T-helper 2 cell treated with Interferon-gamma antibody and Interleukin-4, amounts not matched to agents 5 μg/mL and 100 μg/mL, for 36 hours (primary cell): ENCODE measurements around the gene SIK3.

Experiments
- DNase-seq: peaks from one replicate; pipeline ENCODE4 v3.0.0; 2021; ENCODE audit warnings: low spot score
- H3K27ac Mint-ChIP-seq: one replicate; pipeline ENCODE4 v1.8.0; 2021; ENCODE audit warnings: mild to moderate bottlenecking, mixed read lengths
- H3K27me3 Mint-ChIP-seq: one replicate; pipeline ENCODE4 v1.8.0; 2021; ENCODE audit warnings: low read depth, mixed read lengths
- H3K36me3 Mint-ChIP-seq: one replicate; pipeline ENCODE4 v1.8.0; 2021; ENCODE audit warnings: low read depth, mixed read lengths
- H3K4me1 Mint-ChIP-seq: one replicate; pipeline ENCODE4 v1.8.0; 2021; ENCODE audit warnings: low read depth, mixed read lengths
- H3K4me3 Mint-ChIP-seq: one replicate; pipeline ENCODE4 v1.8.0; 2022; ENCODE audit warnings: mild to moderate bottlenecking, moderate library complexity, mixed read lengths
- H3K9me3 Mint-ChIP-seq: one replicate; pipeline ENCODE4 v1.8.0; 2021; ENCODE audit warnings: mixed read lengths

The SIK3 gene

GRCh38 chr11:116913000-116913399, 185.2 kb downstream of the SIK3 start:
- Mint-ChIP-seq H3K4me3 (no peak overlapping the region), H3K4me1 (peaks cover 1% of the 10 kb centered on the region), H3K27ac (no peak overlapping the region), H3K36me3 (peaks cover 6% of the 10 kb centered on the region), H3K27me3 (no peaks in the 10 kb centered on the region), H3K9me3 (no peaks in the 10 kb centered on the region)
- DNase-seq: no peak

DNA sequence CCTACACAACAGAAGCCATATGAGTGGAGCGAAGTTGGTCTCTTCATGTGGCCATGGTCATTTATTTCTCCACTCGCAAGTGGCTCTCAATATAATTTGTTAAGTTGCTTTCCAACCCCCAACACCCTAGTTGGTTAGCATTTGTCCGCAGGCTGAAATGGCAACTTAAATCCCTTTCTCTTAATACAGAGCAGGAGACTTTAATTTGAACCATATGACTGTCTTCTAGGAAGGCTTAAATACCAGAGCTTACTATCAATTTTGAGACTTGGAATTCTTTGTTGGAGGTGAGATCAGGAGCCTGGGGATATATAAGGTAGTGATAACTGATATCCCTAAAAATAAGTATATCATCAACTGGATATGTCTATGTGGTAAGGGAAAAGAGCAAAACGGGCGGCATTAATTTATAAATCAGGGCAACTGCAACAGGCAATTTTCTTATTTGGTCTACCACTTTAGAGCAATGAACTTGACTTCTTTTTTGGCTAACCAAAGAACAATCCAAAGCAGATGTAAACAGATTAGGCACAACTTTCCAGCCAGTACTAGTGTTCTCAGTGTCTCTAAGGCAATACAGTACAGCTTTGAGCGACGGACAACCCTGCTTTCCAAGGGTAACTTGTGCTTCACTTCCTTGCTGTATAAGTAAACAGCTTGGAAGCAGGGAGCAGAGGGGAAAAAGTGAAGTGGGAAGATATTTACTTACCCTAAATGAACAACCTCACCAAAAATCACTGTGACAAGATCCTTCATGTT, 186.1 kb downstream of the SIK3 start:
- no peak overlapping the region for H3K27ac Mint-ChIP-seq
- H3K36me3 Mint-ChIP-seq: peaks cover 6% of the 10 kb centered on the region
- DNase-seq: no peak
- H3K4me1 Mint-ChIP-seq: peaks cover 1% of the 10 kb centered on the region
- no peaks in the 10 kb centered on the region for H3K9me3 Mint-ChIP-seq
- H3K27me3 Mint-ChIP-seq: no peaks in the 10 kb centered on the region
- no peak overlapping the region for H3K4me3 Mint-ChIP-seq

- Mint-ChIP-seq H3K4me1 (peaks cover 1% of the 10 kb centered on the region), H3K27ac (peak overlapping the region; percentile 8), H3K27me3 (no peaks in the 10 kb centered on the region), H3K4me3 (no peak overlapping the region), H3K9me3 (no peaks in the 10 kb centered on the region), H3K36me3 (peaks cover 6% of the 10 kb centered on the region)
- DNase-seq: no peak
Observed at GRCh38 chr11:116910847-116911246, 187.4 kb downstream of the SIK3 start.

DNA sequence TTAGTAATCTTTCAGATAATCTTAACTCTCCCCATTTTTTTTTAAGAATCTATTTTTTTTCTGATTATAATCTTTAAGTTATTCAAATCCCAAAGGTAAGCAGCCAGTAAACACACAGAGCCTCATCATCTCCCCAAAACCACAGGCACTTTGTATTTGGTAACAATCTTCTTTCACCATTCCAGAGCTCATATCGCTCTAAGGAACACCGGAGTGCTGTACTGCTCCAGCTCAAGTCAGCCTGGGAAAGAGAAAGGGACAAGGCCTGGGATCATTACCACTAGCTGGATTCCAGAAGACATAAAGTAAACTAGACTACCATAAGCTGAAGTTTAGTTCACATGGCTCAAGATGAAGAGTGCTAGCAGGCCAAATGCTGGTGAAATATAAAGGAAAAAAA, 187.8 kb downstream of the SIK3 start:
- Mint-ChIP-seq H3K4me3 (no peak overlapping the region), H3K27me3 (no peaks in the 10 kb centered on the region), H3K27ac (no peak overlapping the region)

DNA sequence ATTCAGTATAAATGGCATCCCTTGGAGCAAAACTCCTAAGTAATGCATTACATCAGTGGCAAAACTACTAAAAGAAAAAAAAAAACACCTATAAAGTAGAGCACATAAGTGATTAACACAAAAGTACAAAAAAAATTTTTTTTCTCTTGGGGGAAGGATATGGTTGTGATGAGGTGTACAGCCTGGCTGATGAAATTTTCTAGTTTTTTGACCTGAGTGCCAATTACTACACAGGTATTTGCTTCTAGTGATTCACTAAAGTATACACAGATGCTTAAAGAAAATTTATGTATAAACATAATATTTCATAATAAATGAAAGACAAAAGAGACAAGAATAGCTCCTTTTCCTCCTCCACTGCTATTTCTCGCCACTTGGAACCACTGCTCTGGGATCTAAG, 189.0 kb downstream of the SIK3 start:
- H3K36me3 Mint-ChIP-seq: peaks cover 6% of the 10 kb centered on the region
- no peak overlapping the region for H3K27ac Mint-ChIP-seq
- no peaks in the 10 kb centered on the region for H3K9me3 Mint-ChIP-seq
- H3K4me3 Mint-ChIP-seq: no peak overlapping the region
- H3K27me3 Mint-ChIP-seq: no peaks in the 10 kb centered on the region
- no peak for DNase-seq
- peaks cover 1% of the 10 kb centered on the region for H3K4me1 Mint-ChIP-seq

More for the DNA sequence above, 187.8 kb downstream of the SIK3 start:
- Mint-ChIP-seq H3K9me3 (no peaks in the 10 kb centered on the region), H3K36me3 (peaks cover 6% of the 10 kb centered on the region), H3K4me1 (peaks cover 1% of the 10 kb centered on the region)
- no peak for DNase-seq

DNA sequence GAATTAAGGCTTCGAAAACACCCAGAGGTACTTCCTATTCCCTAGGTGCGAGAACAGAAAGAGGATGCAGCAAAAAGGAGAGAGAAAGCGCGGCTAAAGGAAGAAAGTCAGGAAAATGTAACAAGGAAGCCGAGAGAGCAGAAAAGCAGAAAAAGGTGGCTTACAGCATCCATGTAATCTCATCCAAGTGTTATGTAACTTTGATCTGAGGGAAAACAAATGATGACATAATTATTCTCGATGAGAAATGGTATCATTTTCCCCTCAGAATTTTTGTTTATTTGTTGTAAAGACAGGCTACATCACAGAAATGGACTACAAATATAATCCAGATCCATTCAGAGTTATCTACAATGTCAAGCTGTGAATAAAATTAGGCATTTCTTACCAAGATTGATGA, 191.7 kb downstream of the SIK3 start:
- no peak for DNase-seq
- no peak overlapping the region for H3K27ac Mint-ChIP-seq
- peaks cover 6% of the 10 kb centered on the region for H3K36me3 Mint-ChIP-seq
- no peaks in the 10 kb centered on the region for H3K9me3 Mint-ChIP-seq
- H3K27me3 Mint-ChIP-seq: no peaks in the 10 kb centered on the region
- peaks cover 7% of the 10 kb centered on the region for H3K4me1 Mint-ChIP-seq
- no peak overlapping the region for H3K4me3 Mint-ChIP-seq

DNA sequence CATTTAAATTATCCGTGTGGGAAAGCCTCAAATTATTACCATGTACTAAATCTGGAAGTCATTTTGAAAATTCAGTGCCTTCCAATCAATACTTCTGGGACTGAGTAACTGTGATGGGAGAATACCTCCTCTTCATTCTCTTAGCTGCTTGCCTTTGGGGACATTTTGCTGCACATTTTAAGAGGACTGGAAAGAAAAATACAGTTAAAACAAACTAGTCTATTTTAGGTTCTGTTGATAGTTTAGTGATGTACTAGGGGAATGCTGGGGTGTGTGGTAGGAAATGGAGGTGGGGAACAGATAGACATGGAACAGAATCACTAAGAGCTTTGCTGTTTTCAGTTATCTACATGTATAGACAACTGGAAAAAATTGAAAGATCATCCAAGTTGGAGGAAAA, 195.1 kb downstream of the SIK3 start:
- peaks cover 14% of the 10 kb centered on the region for H3K36me3 Mint-ChIP-seq

DNA sequence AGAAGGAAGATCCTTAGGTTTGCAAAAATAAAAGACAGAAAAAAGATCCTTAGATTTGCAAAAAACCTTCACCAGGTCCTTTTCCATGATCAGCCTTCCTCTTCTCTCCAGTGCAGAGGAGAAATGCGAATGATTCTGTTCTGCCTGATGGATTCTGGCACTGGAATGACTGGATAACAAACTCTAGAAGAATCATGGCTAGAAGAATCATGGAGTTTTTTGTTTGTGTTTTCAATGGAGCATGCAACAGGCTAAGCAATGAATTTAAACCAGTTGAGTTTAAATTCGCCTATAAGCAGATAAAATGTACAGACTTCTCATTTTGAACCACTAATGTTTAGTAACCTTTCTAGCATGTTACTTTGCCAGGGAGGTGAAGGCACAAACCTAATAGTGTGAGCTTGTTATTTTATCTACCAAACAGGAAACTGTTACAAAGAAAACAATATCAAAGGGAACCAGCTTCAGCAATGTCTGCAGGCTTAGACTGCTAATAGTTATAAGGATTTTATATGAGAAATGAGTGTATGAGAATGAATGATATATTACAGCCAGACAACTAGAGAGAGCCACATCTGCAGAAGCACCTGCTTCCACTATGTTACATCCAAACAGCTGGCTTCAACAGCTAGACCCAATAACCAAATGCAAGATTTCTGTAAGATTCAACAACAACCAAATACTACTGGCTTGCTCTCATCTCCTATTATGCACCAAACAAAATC, 196.1 kb downstream of the SIK3 start:
- no peak for DNase-seq
- Mint-ChIP-seq H3K4me1 (peaks cover 11% of the 10 kb centered on the region), H3K9me3 (peaks cover 10% of the 10 kb centered on the region), H3K4me3 (no peak overlapping the region), H3K27me3 (no peaks in the 10 kb centered on the region), H3K27ac (no peak overlapping the region), H3K36me3 (peaks cover 14% of the 10 kb centered on the region)

More for the DNA sequence above, 195.1 kb downstream of the SIK3 start:
- Mint-ChIP-seq H3K4me1 (peaks cover 11% of the 10 kb centered on the region), H3K27ac (no peak overlapping the region), H3K9me3 (peaks cover 10% of the 10 kb centered on the region), H3K4me3 (no peak overlapping the region), H3K27me3 (no peaks in the 10 kb centered on the region)
- DNase-seq: no peak

DNA sequence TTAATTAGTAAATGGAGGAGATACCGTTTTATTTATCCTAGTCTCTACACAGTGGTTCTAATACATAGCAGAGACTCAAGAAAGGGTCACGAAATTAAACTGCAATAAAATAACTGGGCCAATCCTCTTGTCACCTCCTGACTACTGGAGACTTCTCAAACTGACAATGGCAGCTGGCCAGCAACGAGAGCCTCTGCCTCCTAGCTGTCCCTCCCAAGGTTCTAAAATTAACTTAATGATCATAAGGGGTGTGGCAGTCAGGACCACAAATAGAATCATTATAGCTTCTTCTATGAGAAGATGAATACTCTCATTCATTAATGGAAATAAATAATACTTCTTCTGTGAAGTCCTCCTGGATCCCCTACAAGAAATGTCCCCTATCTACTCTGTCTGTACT, 197.0 kb downstream of the SIK3 start:
- Mint-ChIP-seq H3K27ac (no peak overlapping the region), H3K4me1 (peaks cover 11% of the 10 kb centered on the region), H3K27me3 (no peaks in the 10 kb centered on the region), H3K36me3 (peaks cover 20% of the 10 kb centered on the region), H3K4me3 (no peak overlapping the region), H3K9me3 (peaks cover 10% of the 10 kb centered on the region)
- DNase-seq: no peak

- Mint-ChIP-seq H3K4me1 (peaks cover 14% of the 10 kb centered on the region), H3K4me3 (no peak overlapping the region), H3K36me3 (peaks cover 38% of the 10 kb centered on the region), H3K9me3 (peaks cover 10% of the 10 kb centered on the region), H3K27ac (no peak overlapping the region), H3K27me3 (no peaks in the 10 kb centered on the region)
- no peak for DNase-seq
Observed at GRCh38 chr11:116896211-116896610, 202.0 kb downstream of the SIK3 start.

GRCh38 chr11:116895048-116895757, 203.0 kb downstream of the SIK3 start:
- Mint-ChIP-seq H3K9me3 (peaks cover 6% of the 10 kb centered on the region), H3K27ac (no peak overlapping the region), H3K4me3 (no peak overlapping the region)

DNA sequence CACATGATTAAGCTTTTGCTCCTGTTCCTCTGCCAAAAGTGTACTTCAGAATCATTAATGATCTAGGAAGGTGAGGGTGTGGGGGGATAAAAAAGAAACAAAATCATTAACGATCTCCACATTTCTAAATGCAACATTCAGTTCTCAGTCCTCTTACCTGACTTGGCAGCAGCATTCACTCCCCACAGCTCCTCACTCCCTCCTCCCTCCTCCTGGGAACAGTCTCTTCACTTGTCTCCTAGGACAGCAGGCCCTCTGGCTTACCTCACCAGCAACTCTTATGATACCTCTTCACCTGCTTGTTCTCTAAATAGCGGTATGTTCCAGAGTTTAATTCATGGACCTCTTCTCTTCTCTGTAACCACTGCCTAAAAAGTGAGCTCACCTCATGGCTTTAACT, 204.3 kb downstream of the SIK3 start:
- no peak overlapping the region for H3K4me3 Mint-ChIP-seq
- no peak for DNase-seq
- H3K27ac Mint-ChIP-seq: no peak overlapping the region
- H3K4me1 Mint-ChIP-seq: peaks cover 18% of the 10 kb centered on the region
- H3K36me3 Mint-ChIP-seq: peaks cover 26% of the 10 kb centered on the region
- no peaks in the 10 kb centered on the region for H3K27me3 Mint-ChIP-seq
- no peaks in the 10 kb centered on the region for H3K9me3 Mint-ChIP-seq

More at GRCh38 chr11:116895048-116895757, 203.0 kb downstream of the SIK3 start:
- Mint-ChIP-seq H3K27me3 (no peaks in the 10 kb centered on the region), H3K4me1 (peaks cover 15% of the 10 kb centered on the region), H3K36me3 (peaks cover 33% of the 10 kb centered on the region)
- no peak for DNase-seq

DNA sequence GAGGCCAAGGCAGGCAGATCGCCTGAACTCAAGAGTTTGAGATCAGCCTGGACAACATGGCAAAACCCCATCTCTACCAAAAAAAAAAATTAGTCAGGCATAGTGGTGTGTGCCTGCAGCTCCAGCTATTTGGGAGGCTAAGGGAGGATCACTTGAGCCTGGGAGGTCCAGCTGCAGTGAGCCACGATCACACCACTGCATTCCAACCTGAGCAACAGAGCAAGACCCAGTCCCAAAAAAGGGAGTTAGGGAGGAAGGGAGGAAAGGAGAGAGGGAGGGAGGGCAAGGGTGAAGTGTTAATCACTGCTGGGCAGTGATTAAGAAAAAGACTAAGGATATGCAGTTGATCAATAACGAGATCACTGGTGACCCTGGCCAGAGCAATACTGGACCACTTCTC, 204.8 kb downstream of the SIK3 start:
- no peak for DNase-seq
- H3K4me1 Mint-ChIP-seq: peaks cover 20% of the 10 kb centered on the region
- no peaks in the 10 kb centered on the region for H3K27me3 Mint-ChIP-seq
- H3K27ac Mint-ChIP-seq: no peak overlapping the region
- peaks cover 26% of the 10 kb centered on the region for H3K36me3 Mint-ChIP-seq
- H3K9me3 Mint-ChIP-seq: no peaks in the 10 kb centered on the region
- no peak overlapping the region for H3K4me3 Mint-ChIP-seq

GRCh38 chr11:116892374-116892773, 205.9 kb downstream of the SIK3 start:
- peaks cover 20% of the 10 kb centered on the region for H3K4me1 Mint-ChIP-seq
- no peak overlapping the region for H3K27ac Mint-ChIP-seq
- H3K27me3 Mint-ChIP-seq: no peaks in the 10 kb centered on the region
- H3K4me3 Mint-ChIP-seq: no peak overlapping the region
- H3K9me3 Mint-ChIP-seq: no peaks in the 10 kb centered on the region
- no peak for DNase-seq
- H3K36me3 Mint-ChIP-seq: peaks cover 26% of the 10 kb centered on the region
